GM23248 (cell line): Measurements from ENCODE around the gene BFSP1. TPM values are rescaled to one million over a fixed set of nuclear protein-coding genes. Genes with fewer than 3 reads are reported as not detected.

ENCODE experiments used
- DNase-seq: peaks from one replicate; pipeline ENCODE4 v3.0.0-alpha.2; 2015
- H2AFZ ChIP-seq: fragments of 200-600 bp; sonication (generic); 2 replicates; pipeline ENCODE4 v1.6.1; 2016; ENCODE audit warnings: antibody characterized with exemption
- H3F3A ChIP-seq: fragments of 200-600 bp; sonication (generic); 2 replicates; pipeline ENCODE4 v1.6.1; 2016; ENCODE audit warnings: mild to moderate bottlenecking, antibody characterized with exemption, mixed run types; ENCODE audit not compliant: insufficient read depth
- H3K27ac ChIP-seq: fragments of 200-600 bp; sonication (generic); 2 replicates; pipeline ENCODE4 v1.5.1; 2016; ENCODE audit warnings: mild to moderate bottlenecking
- H3K27me3 ChIP-seq: fragments of 200-600 bp; sonication (generic); replicated peaks from 2 replicates; pipeline ENCODE4 v1.6.1; 2016; ENCODE audit warnings: mild to moderate bottlenecking; ENCODE audit not compliant: insufficient read depth
- H3K36me3 ChIP-seq: fragments of 200-600 bp; sonication (generic); 2 replicates; pipeline ENCODE4 v1.6.1; 2016; ENCODE audit warnings: low read depth, mild to moderate bottlenecking
- H3K4me1 ChIP-seq: fragments of 200-600 bp; sonication (generic); 2 replicates; pipeline ENCODE4 v1.6.1; 2016; ENCODE audit warnings: mild to moderate bottlenecking; ENCODE audit not compliant: insufficient read depth
- H3K4me2 ChIP-seq: fragments of 200-600 bp; sonication (generic); one replicate; pipeline ENCODE4 v1.6.1; 2016; ENCODE audit warnings: mild to moderate bottlenecking; ENCODE audit not compliant: unreplicated experiment
- H3K4me3 ChIP-seq: fragments of 200-600 bp; sonication (generic); 2 replicates; pipeline ENCODE4 v1.5.1; 2016; ENCODE audit warnings: mild to moderate bottlenecking
- H3K79me2 ChIP-seq: fragments of 200-600 bp; sonication (generic); 2 replicates; pipeline ENCODE4 v1.6.1; 2016; ENCODE audit warnings: mild to moderate bottlenecking; ENCODE audit not compliant: insufficient read depth
- H3K9ac ChIP-seq: fragments of 200-600 bp; sonication (generic); 2 replicates; pipeline ENCODE4 v1.6.1; 2016; ENCODE audit warnings: mild to moderate bottlenecking
- H3K9me2 ChIP-seq: fragments of 200-600 bp; sonication (generic); 2 replicates; pipeline ENCODE4 v1.6.1; 2016; ENCODE audit warnings: mixed run types, mild to moderate bottlenecking, moderate library complexity; ENCODE audit not compliant: insufficient read depth
- H3K9me3 ChIP-seq: fragments of 200-600 bp; sonication (generic); one replicate; pipeline ENCODE4 v1.6.1; 2017; ENCODE audit warnings: low read depth
- H4K20me1 ChIP-seq: fragments of 200-600 bp; sonication (generic); 2 replicates; pipeline ENCODE4 v1.6.0; 2016; ENCODE audit not compliant: insufficient read depth
- EZH2 ChIP-seq: fragments of 200-600 bp; sonication (generic); IDR thresholded peaks from 2 replicates; pipeline ENCODE4 v1.6.1; 2018; ENCODE audit warnings: antibody characterized with exemption, mild to moderate bottlenecking; ENCODE audit not compliant: insufficient read depth, poor library complexity, severe bottlenecking
- EZH2phosphoT487 ChIP-seq: fragments of 200-600 bp; sonication (generic); IDR thresholded peaks from 2 replicates; pipeline ENCODE4 v1.6.1; 2018; ENCODE audit warnings: antibody characterized with exemption, moderate library complexity, mild to moderate bottlenecking, low read depth; ENCODE audit not compliant: insufficient read depth
- WGBS, 2 experiments: methylation state at CpG; one replicate each; pipeline ENCODE4 v1.1.6; 2015 to 2017; ENCODE audit warnings: low lambda C conversion rate in 2 of 2, low coverage in 1 of 2; ENCODE audit errors: missing lambda C conversion rate in 2 of 2; 5-methylcytosine and 5-hydroxymethylcytosine counted together
- in situ Hi-C: fragments of 300-500 bp; cut with MboI; formaldehyde crosslinking; loops from 2 replicates; pipeline ENCODE4 v1.15.0; 2020
- polyA plus RNA-seq: library from polyadenylated mRNA; unstranded; fragments of >200 nt; fragmentation: Nextera tagmentation; extraction: Ambion mirVana; gene quantifications from 2 replicates; pipeline ENCODE4 v1.2.1, GENCODE V29; 2016
- total RNA-seq: library from RNA; depleted of rRNA; stranded (reverse); fragments of >200 nt; shearing (Covaris generic); gene quantifications from 2 replicates; pipeline ENCODE4 v1.2.3, GENCODE V29; 2014

Gene BFSP1
- total and polyA plus RNA-seq, 2 experiments from 2014 or later, result 0.28 to 0.32 TPM

- Histone ChIP-seq H3K9me3 (no peaks in the 10 kb centered on the region), H3F3A (peaks cover 30% of the 10 kb centered on the region), H4K20me1 (no peaks in the 10 kb centered on the region), H2AFZ (no peak overlapping the region), H3K4me2 (no peak overlapping the region), H3K9me2 (no peaks in the 10 kb centered on the region), H3K4me1 (peaks cover 26% of the 10 kb centered on the region), H3K4me3 (no peak overlapping the region), H3K36me3 (no peaks in the 10 kb centered on the region), H3K79me2 (no peaks in the 10 kb centered on the region), H3K27me3 (no peaks in the 10 kb centered on the region), H3K9ac (no peak overlapping the region), H3K27ac (no peak overlapping the region)
- TF ChIP-seq EZH2 (no peak), EZH2phosphoT487 (no peak)
- 94 to 99% methylated on average over 3 of the region's 3 CpGs for WGBS, 2 experiments
- DNase-seq, result no peak
- in situ Hi-C loops, result no loop called here
Observed at GRCh38 chr20:17555106-17555505, 23.9 kb upstream of the BFSP1 start.

GRCh38 chr20:17549131-17549530, 18.0 kb upstream of the BFSP1 start:
- WGBS, 2 experiments, result 86 to 91% methylated on average over 4 of the region's 4 CpGs
- H2AFZ ChIP-seq, result no peak overlapping the region
- no peaks in the 10 kb centered on the region for H4K20me1 ChIP-seq
- no peak for DNase-seq
- no peak overlapping the region for H3K4me2 ChIP-seq
- TF ChIP-seq EZH2phosphoT487 (no peak), EZH2 (no peak)
- H3K4me3 ChIP-seq, result no peak overlapping the region
- H3K27ac ChIP-seq, result no peak overlapping the region
- H3K9ac ChIP-seq, result no peak overlapping the region
- peaks cover 4% of the 10 kb centered on the region for H3F3A ChIP-seq
- H3K9me2 ChIP-seq, result no peaks in the 10 kb centered on the region
- H3K36me3 ChIP-seq, result no peaks in the 10 kb centered on the region
- H3K9me3 ChIP-seq, result no peaks in the 10 kb centered on the region
- peaks cover 1% of the 10 kb centered on the region for H3K4me1 ChIP-seq
- no peaks in the 10 kb centered on the region for H3K79me2 ChIP-seq
- no peaks in the 10 kb centered on the region for H3K27me3 ChIP-seq
- in situ Hi-C loops, result no loop called here

- Histone ChIP-seq H3F3A (peaks cover 32% of the 10 kb centered on the region), H3K9ac (no peak overlapping the region), H3K36me3 (no peaks in the 10 kb centered on the region), H3K9me3 (no peaks in the 10 kb centered on the region), H2AFZ (no peak overlapping the region), H3K4me2 (no peak overlapping the region), H3K4me3 (no peak overlapping the region), H4K20me1 (no peaks in the 10 kb centered on the region), H3K27me3 (no peaks in the 10 kb centered on the region), H3K9me2 (no peaks in the 10 kb centered on the region), H3K27ac (no peak overlapping the region), H3K4me1 (peaks cover 22% of the 10 kb centered on the region), H3K79me2 (no peaks in the 10 kb centered on the region)
- DNase-seq, result no peak
- WGBS, 2 experiments, result 97 to 100% methylated on average over 4 of the region's 4 CpGs
- in situ Hi-C loops, result no loop called here
- no peak for TF ChIP-seq EZH2phosphoT487
- no peak for TF ChIP-seq EZH2
Observed at GRCh38 chr20:17545127-17545526, 13.9 kb upstream of the BFSP1 start.

- Histone ChIP-seq H3F3A (peaks cover 32% of the 10 kb centered on the region), H3K4me2 (peak overlapping the region; percentile 75), H2AFZ (peak overlapping the region; percentile 9; the same call in 1 of the 2 replicates), H3K9me2 (no peaks in the 10 kb centered on the region), H3K9ac (peak overlapping the region; percentile 73), H3K4me3 (peak overlapping the region; percentile 49), H3K79me2 (no peaks in the 10 kb centered on the region), H3K4me1 (peaks cover 22% of the 10 kb centered on the region), H3K9me3 (no peaks in the 10 kb centered on the region), H3K27me3 (no peaks in the 10 kb centered on the region), H4K20me1 (no peaks in the 10 kb centered on the region), H3K36me3 (no peaks in the 10 kb centered on the region), H3K27ac (peak overlapping the region; percentile 97)
- TF ChIP-seq EZH2 (no peak), EZH2phosphoT487 (0 out of 2 replicates have a peak, but pooled peaks have one; percentile 50)
- DNase-seq, result peak; percentile 81
- 4 to 5% methylated on average over 5 of the region's 5 CpGs for WGBS, 2 experiments
- in situ Hi-C loops, result no loop called here
Observed at GRCh38 chr20:17543531-17544131, 12.5 kb upstream of the BFSP1 start.
